SU-DHL-6 (cell line): Measurements from ENCODE around the gene ATP6V0B.

Experiments used
- H2AFZ ChIP-seq: fragments of 200-600 bp; sonication (generic); 2 replicates; pipeline ENCODE4 v1.6.1; 2014; ENCODE audit warnings: low read depth, mild to moderate bottlenecking, moderate library complexity, mixed read lengths, antibody characterized with exemption, low read length; ENCODE audit not compliant: severe bottlenecking
- H3F3A ChIP-seq: fragments of 200-600 bp; shearing (Covaris generic); 2 replicates; pipeline ENCODE4 v1.6.0; 2016; ENCODE audit warnings: antibody characterized with exemption, mild to moderate bottlenecking; ENCODE audit not compliant: insufficient read depth
- H3K27ac ChIP-seq: fragments of 200-600 bp; sonication (generic); 2 replicates; pipeline ENCODE4 v1.5.1; 2016; ENCODE audit warnings: low read depth, mild to moderate bottlenecking, low read length, moderate library complexity, mixed read lengths
- H3K27me3 ChIP-seq: fragments of 200-600 bp; sonication (generic), shearing (Covaris generic); 2 replicates; pipeline ENCODE4 v1.6.0; 2014; ENCODE audit warnings: mild to moderate bottlenecking, low read length
- H3K36me3 ChIP-seq: fragments of 200-600 bp; sonication (generic); 2 replicates; pipeline ENCODE4 v1.6.1; 2014; ENCODE audit warnings: mild to moderate bottlenecking, low read length, mixed read lengths
- H3K4me2 ChIP-seq: fragments of 300-600, 200-600 bp; shearing (Covaris generic), sonication (generic); 2 replicates; pipeline ENCODE4 v1.6.0; 2014; ENCODE audit warnings: low read length, low read depth, mild to moderate bottlenecking; ENCODE audit not compliant: poor library complexity, severe bottlenecking
- H3K4me3 ChIP-seq: fragments of 200-600 bp; sonication (generic); 2 replicates; pipeline ENCODE4 v1.5.1; 2014; ENCODE audit warnings: antibody characterized with exemption, low read length, mild to moderate bottlenecking, mixed read lengths; ENCODE audit not compliant: insufficient read depth, poor library complexity, severe bottlenecking
- H3K79me2 ChIP-seq: fragments of 200-600 bp; sonication (generic); 2 replicates; pipeline ENCODE4 v1.6.1; 2014; ENCODE audit warnings: mild to moderate bottlenecking, low read length, moderate library complexity; ENCODE audit not compliant: insufficient read depth
- H3K9ac ChIP-seq: fragments of 200-600 bp; sonication (generic); 2 replicates; pipeline ENCODE4 v1.7.0; 2014; ENCODE audit warnings: mild to moderate bottlenecking, low read length
- H3K9me2 ChIP-seq: fragments of 200-600 bp; sonication (generic); replicated peaks from 2 replicates; pipeline ENCODE4 v1.6.1; 2014; ENCODE audit warnings: low read length; ENCODE audit not compliant: insufficient read depth
- H3K9me3 ChIP-seq: fragments of 200-600 bp; sonication (generic); 2 replicates; pipeline ENCODE4 v1.6.1; 2014; ENCODE audit warnings: low read length, mixed read lengths; ENCODE audit not compliant: insufficient read depth
- H4K20me1 ChIP-seq: fragments of 200-600 bp; sonication (generic); 2 replicates; pipeline ENCODE4 v1.6.1; 2014; ENCODE audit warnings: low read depth, mild to moderate bottlenecking, antibody characterized with exemption, low read length, moderate library complexity, mixed read lengths
- CTCF ChIP-seq: fragments of 200-600 bp; sonication (generic); IDR thresholded peaks from one replicate; pipeline ENCODE4 v1.5.1; 2017; ENCODE audit warnings: antibody characterized with exemption, mild to moderate bottlenecking, low read length, moderate library complexity; ENCODE audit not compliant: insufficient read depth, poor library complexity, severe bottlenecking
- EZH2phosphoT487 ChIP-seq: fragments of 200-600 bp; sonication (generic), shearing (Covaris generic); conservative IDR thresholded peaks from 2 replicates; pipeline ENCODE4 v1.6.1; 2018; ENCODE audit warnings: mild to moderate bottlenecking, antibody characterized with exemption, low read length, moderate library complexity, mixed read lengths

ATP6V0B gene

GRCh38 chr1:43930949-43931275 lies 43.8 kb upstream of the ATP6V0B start:
- TF ChIP-seq EZH2phosphoT487, result no peak
- no peak for TF ChIP-seq CTCF
- Histone ChIP-seq H3K79me2 (no peaks in the 10 kb centered on the region), H3K4me3 (no peak overlapping the region), H3K9me3 (no peaks in the 10 kb centered on the region), H3K27ac (no peak overlapping the region), H3K9ac (no peak overlapping the region), H3F3A (no peaks in the 10 kb centered on the region), H3K4me2 (no peak overlapping the region), H2AFZ (no peak overlapping the region), H3K9me2 (no peaks in the 10 kb centered on the region), H4K20me1 (no peaks in the 10 kb centered on the region), H3K36me3 (no peaks in the 10 kb centered on the region), H3K27me3 (no peaks in the 10 kb centered on the region)

GRCh38 chr1:43931711-43932660 lies 42.8 kb upstream of the ATP6V0B start:
- no peak overlapping the region for H3K9ac ChIP-seq

GRCh38 chr1:43932786-43933385 lies 41.9 kb upstream of the ATP6V0B start:
- Histone ChIP-seq H4K20me1 (no peaks in the 10 kb centered on the region), H3F3A (no peaks in the 10 kb centered on the region), H3K4me2 (no peak overlapping the region), H3K79me2 (no peaks in the 10 kb centered on the region), H3K4me3 (no peak overlapping the region), H2AFZ (peak overlapping the region; percentile 24), H3K27ac (no peak overlapping the region), H3K27me3 (no peaks in the 10 kb centered on the region), H3K9ac (no peak overlapping the region), H3K36me3 (no peaks in the 10 kb centered on the region), H3K9me2 (no peaks in the 10 kb centered on the region), H3K9me3 (no peaks in the 10 kb centered on the region)
- TF ChIP-seq EZH2phosphoT487 (no peak), CTCF (no peak)

More at GRCh38 chr1:43931711-43932660, 42.8 kb upstream of the ATP6V0B start:
- H3F3A ChIP-seq, result no peaks in the 10 kb centered on the region
- H3K9me2 ChIP-seq, result no peaks in the 10 kb centered on the region
- no peaks in the 10 kb centered on the region for H3K9me3 ChIP-seq
- no peaks in the 10 kb centered on the region for H4K20me1 ChIP-seq
- H3K4me3 ChIP-seq, result no peak overlapping the region
- TF ChIP-seq CTCF (no peak), EZH2phosphoT487 (no peak)
- H3K27me3 ChIP-seq, result no peaks in the 10 kb centered on the region
- H3K36me3 ChIP-seq, result no peaks in the 10 kb centered on the region
- no peak overlapping the region for H3K4me2 ChIP-seq
- H3K79me2 ChIP-seq, result no peaks in the 10 kb centered on the region
- no peak overlapping the region for H2AFZ ChIP-seq
- H3K27ac ChIP-seq, result no peak overlapping the region
